G401.6 (cell line): ENCODE data around the gene FAM47E.

Experiments used
- FAIRE-seq: peaks from 2 replicates; lab custom pipeline; 2012; peaks lifted over from hg19 to GRCh38; lab: Jason Lieb, UNC

FAM47E gene

GRCh38 chr4:76301775-76302162 lies 50.2 kb downstream of the FAM47E start:
- no peak for FAIRE-seq

GRCh38 chr4:76302826-76303438 lies 51.4 kb downstream of the FAM47E start:
- no peak for FAIRE-seq

- no peak for FAIRE-seq
Measured at GRCh38 chr4:76305033-76305687, 53.6 kb downstream of the FAM47E start.

- no peak for FAIRE-seq
Measured at GRCh38 chr4:76305971-76306881, 54.7 kb downstream of the FAM47E start, which contains the start of gene STBD1. STBD1 (plus strand) TSS chr4:76306733; CDS start chr4:76306770, 37 bp downstream.

GRCh38 chr4:76306882-76307659 lies 55.5 kb downstream of the FAM47E start:
- no peak for FAIRE-seq

GRCh38 chr4:76307660-76308014 lies 56.1 kb downstream of the FAM47E start:
- FAIRE-seq = no peak

- FAIRE-seq = no peak
Measured at GRCh38 chr4:76308548-76308947, 57.0 kb downstream of the FAM47E start.

- no peak for FAIRE-seq
Measured at GRCh38 chr4:76309939-76310550, 58.5 kb downstream of the FAM47E start.

GRCh38 chr4:76310683-76311082 lies 59.2 kb downstream of the FAM47E start:
- FAIRE-seq = no peak

- FAIRE-seq = no peak
Measured at GRCh38 chr4:76311896-76312331, 60.4 kb downstream of the FAM47E start.

GRCh38 chr4:76312457-76312856 lies 60.9 kb downstream of the FAM47E start:
- no peak for FAIRE-seq

GRCh38 chr4:76313547-76313946 lies 62.0 kb downstream of the FAM47E start:
- FAIRE-seq = no peak

- no peak for FAIRE-seq
Measured at GRCh38 chr4:76315267-76315918, 63.9 kb downstream of the FAM47E start.

- peak; percentile 17 for FAIRE-seq
Measured at GRCh38 chr4:76316131-76316530, 64.6 kb downstream of the FAM47E start.

- FAIRE-seq = no peak
Measured at GRCh38 chr4:76322236-76322635, 70.7 kb downstream of the FAM47E start.

- peak; percentile 8 for FAIRE-seq
Measured at GRCh38 chr4:76325072-76325471, 73.6 kb downstream of the FAM47E start.

- FAIRE-seq = peak; percentile 77
Measured at GRCh38 chr4:76326515-76326914, 75.0 kb downstream of the FAM47E start.
